SK-N-SH (cell line): ENCODE data around the gene PSMG4. TPM values are rescaled to one million over a fixed set of nuclear protein-coding genes. Genes with fewer than 3 reads are reported as not detected.

Experiments
- CTCF ChIA-PET: fragments of 300-600, 350-600 bp; formaldehyde crosslinking; extraction: SDS; loops from one replicate; lab custom pipeline; 2021; lab: Yijun Ruan, JAX
- POLR2A ChIA-PET: fragments of 350-600 bp; sonication (Branson Sonifier 250); formaldehyde crosslinking; extraction: SDS; loops from one replicate; lab custom pipeline; 2020; ENCODE audit warnings: antibody characterized with exemption, inconsistent platforms; lab: Yijun Ruan, JAX
- DNase-seq: peaks from one replicate; pipeline ENCODE4 v3.0.0; 2012
- H2AFZ ChIP-seq: fragments of 200-600 bp; sonication (generic); 2 replicates; pipeline ENCODE4 v1.8.1; 2016; ENCODE audit warnings: antibody characterized with exemption, mild to moderate bottlenecking, low read depth
- H3F3A ChIP-seq: fragments of 200-600 bp; sonication (generic); replicated peaks from 2 replicates; pipeline ENCODE3; 2016; ENCODE audit warnings: antibody characterized with exemption, mild to moderate bottlenecking; ENCODE audit not compliant: insufficient read depth
- H3K27ac ChIP-seq, 2 experiments: fragments of 200-500 bp in 1 of 2; fragments of 200-600 bp in 1 of 2; sonication (Bioruptor generic) in 1 of 2; sonication (generic), shearing (Covaris generic) in 1 of 2; 2 replicates each; pipeline versions ENCODE4 v1.5.1 to v1.6.1; 2014 to 2016; ENCODE audit warnings: low read depth in 2 of 2, inconsistent platforms in 1 of 2, low read length in 1 of 2, mild to moderate bottlenecking in 1 of 2, mixed read lengths in 1 of 2
- H3K27me3 ChIP-seq: fragments of 200-600 bp; sonication (generic), shearing (Covaris generic); 2 replicates; pipeline ENCODE4 v1.6.1; 2016; ENCODE audit warnings: mixed run types; ENCODE audit not compliant: insufficient read depth
- H3K36me3 ChIP-seq, 2 experiments: fragments of 200-500 bp in 1 of 2; fragments of 200-600 bp in 1 of 2; sonication (Bioruptor generic) in 1 of 2; sonication (generic) in 1 of 2; replicated peaks in 1 of 2; 2 replicates each; pipeline versions ENCODE3 to v1.5.1; 2014 to 2016; ENCODE audit warnings: low read length in 1 of 2, mild to moderate bottlenecking in 1 of 2; ENCODE audit not compliant: insufficient read depth in 2 of 2, control insufficient read depth in 1 of 2
- H3K4me1 ChIP-seq, 2 experiments: fragments of 200-500 bp in 1 of 2; fragments of 200-600 bp in 1 of 2; sonication (Bioruptor generic) in 1 of 2; sonication (generic), shearing (Covaris generic) in 1 of 2; 2 replicates each; pipeline versions ENCODE4 v1.5.1 to v1.6.1; 2014 to 2016; ENCODE audit warnings: low read depth in 1 of 2, low read length in 1 of 2, mixed run types in 1 of 2; ENCODE audit not compliant: insufficient read depth in 2 of 2, control insufficient read depth in 1 of 2
- H3K4me2 ChIP-seq: fragments of 200-600 bp; sonication (generic), shearing (Covaris generic); 2 replicates; pipeline ENCODE4 v1.6.1; 2017; ENCODE audit warnings: mixed run types
- H3K4me3 ChIP-seq, 2 experiments: fragments of 200-500 bp in 1 of 2; fragments of 200-600 bp in 1 of 2; sonication (Bioruptor generic) in 1 of 2; sonication (generic), shearing (Covaris generic) in 1 of 2; 2 replicates each; pipeline versions ENCODE4 v1.5.1 to v1.8.1; 2014 to 2016; ENCODE audit warnings: low read depth in 2 of 2, inconsistent platforms in 1 of 2, low read length in 1 of 2, mild to moderate bottlenecking in 1 of 2, mixed read lengths in 1 of 2, moderate library complexity in 1 of 2
- H3K79me2 ChIP-seq: fragments of 200-600 bp; sonication (generic); 2 replicates; pipeline ENCODE4 v1.8.1; 2017; ENCODE audit warnings: mild to moderate bottlenecking; ENCODE audit not compliant: insufficient read depth
- H3K9ac ChIP-seq: fragments of 200-600 bp; sonication (generic); 2 replicates; pipeline ENCODE4 v1.6.1; 2017; ENCODE audit warnings: mixed run types
- H3K9me2 ChIP-seq: fragments of 200-600 bp; sonication (generic); 2 replicates; pipeline ENCODE4 v1.6.1; 2017; ENCODE audit warnings: mixed run types
- H3K9me3 ChIP-seq: fragments of 200-600 bp; sonication (generic); 2 replicates; pipeline ENCODE4 v1.6.1; 2017; ENCODE audit warnings: mixed run types, mild to moderate bottlenecking, moderate library complexity
- H4K20me1 ChIP-seq: fragments of 200-600 bp; sonication (generic); 2 replicates; pipeline ENCODE4 v1.6.1; 2017; ENCODE audit warnings: mild to moderate bottlenecking, mixed run types; ENCODE audit not compliant: insufficient read depth
- EP300 ChIP-seq, 2 experiments: IDR thresholded peaks; 2 replicates each; pipeline versions ENCODE4 v1.4.0 to v1.6.1; 2012; ENCODE audit warnings: borderline replicate concordance in 1 of 2, low read depth in 1 of 2, low read length in 1 of 2
- FOXM1 ChIP-seq: IDR thresholded peaks from 2 replicates; pipeline ENCODE4 v1.4.0; 2012; ENCODE audit warnings: low read depth, mild to moderate bottlenecking
- GABPA ChIP-seq: IDR thresholded peaks from 2 replicates; pipeline ENCODE4 v1.4.0; 2012; ENCODE audit warnings: low read depth, mild to moderate bottlenecking
- GATA2 ChIP-seq: sonication (generic); formaldehyde crosslinking; IDR thresholded peaks from 2 replicates; pipeline ENCODE4 v1.5.0; 2020; ENCODE audit warnings: mild to moderate bottlenecking, missing genetic modification reagents
- JUND ChIP-seq: IDR thresholded peaks from 2 replicates; pipeline ENCODE4 v1.4.0; 2012
- MEF2A ChIP-seq: IDR thresholded peaks from 2 replicates; pipeline ENCODE4 v1.4.0; 2012; ENCODE audit warnings: low read depth, borderline replicate concordance
- MXI1 ChIP-seq: IDR thresholded peaks from 2 replicates; pipeline ENCODE4 v1.6.1; 2012; ENCODE audit warnings: mild to moderate bottlenecking, low read depth, low read length, improper control_type of control experiment
- NFIC ChIP-seq: IDR thresholded peaks from 2 replicates; pipeline ENCODE4 v1.4.0; 2012; ENCODE audit warnings: borderline replicate concordance
- NRF1 ChIP-seq: IDR thresholded peaks from 2 replicates; pipeline ENCODE4 v1.6.1; 2012; ENCODE audit warnings: low read depth, mild to moderate bottlenecking, low read length
- POLR2AphosphoS5 ChIP-seq: IDR thresholded peaks from 2 replicates; pipeline ENCODE4 v1.6.1; 2012; ENCODE audit warnings: low read depth, low read length
- RFX5 ChIP-seq: IDR thresholded peaks from 2 replicates; pipeline ENCODE4 v1.6.1; 2012; ENCODE audit warnings: mild to moderate bottlenecking, improper control_type of control experiment, low read length
- SIN3A ChIP-seq: IDR thresholded peaks from 2 replicates; pipeline ENCODE4 v1.6.1; 2012; ENCODE audit warnings: low read depth, mild to moderate bottlenecking, low read length, moderate library complexity, borderline replicate concordance
- SMC3 ChIP-seq: IDR thresholded peaks from 2 replicates; pipeline ENCODE4 v1.6.1; 2012; ENCODE audit warnings: low read depth, low read length, improper control_type of control experiment
- TAF1 ChIP-seq: IDR thresholded peaks from 2 replicates; pipeline ENCODE4 v1.6.1; 2012; ENCODE audit warnings: low read depth, mild to moderate bottlenecking, low read length, moderate library complexity, borderline replicate concordance
- TCF12 ChIP-seq: IDR thresholded peaks from 2 replicates; pipeline ENCODE4 v1.4.0; 2012
- WGBS: methylation state at CpG from one replicate; pipeline ENCODE4 v1.1.6; 2017; ENCODE audit warnings: low lambda C conversion rate; 5-methylcytosine and 5-hydroxymethylcytosine counted together
- polyA plus RNA-seq, 3 experiments: library from polyadenylated mRNA; depleted of rRNA; stranded (reverse); fragments of >200 nt; gene quantifications; 2 replicates each; pipeline ENCODE4 v1.2.3, GENCODE V29; 2012
- TF ChIP-seq, protein P1 (sequence below): IDR thresholded peaks from 2 replicates; pipeline ENCODE4 v1.4.0; 2012; ENCODE audit warnings: low read depth, borderline replicate concordance
- TF ChIP-seq, protein P2 (sequence below): IDR thresholded peaks from 2 replicates; pipeline ENCODE4; 2012
- TF ChIP-seq, protein P3 (sequence below): fragments of 200-600 bp; sonication (generic); IDR thresholded peaks from 2 replicates; pipeline ENCODE4 v1.6.1; 2017; ENCODE audit warnings: antibody characterized with exemption, mild to moderate bottlenecking, moderate library complexity
- TF ChIP-seq, protein P4 (sequence below): IDR thresholded peaks from 2 replicates; pipeline ENCODE4 v1.6.1; 2012; ENCODE audit warnings: mild to moderate bottlenecking, low read depth, low read length, moderate library complexity
- TF ChIP-seq, protein P5 (sequence below): IDR thresholded peaks from 2 replicates; pipeline ENCODE4 v1.4.0; 2012; ENCODE audit warnings: low read depth
- TF ChIP-seq, protein P6 (sequence below): IDR thresholded peaks from 2 replicates; pipeline ENCODE4 v1.4.0; 2012; ENCODE audit warnings: low read depth, borderline replicate concordance

PSMG4 gene
- polyA plus RNA-seq, 1 of the 3 experiments (the other 2 are of a cell fraction): 61.3 TPM

DNA sequence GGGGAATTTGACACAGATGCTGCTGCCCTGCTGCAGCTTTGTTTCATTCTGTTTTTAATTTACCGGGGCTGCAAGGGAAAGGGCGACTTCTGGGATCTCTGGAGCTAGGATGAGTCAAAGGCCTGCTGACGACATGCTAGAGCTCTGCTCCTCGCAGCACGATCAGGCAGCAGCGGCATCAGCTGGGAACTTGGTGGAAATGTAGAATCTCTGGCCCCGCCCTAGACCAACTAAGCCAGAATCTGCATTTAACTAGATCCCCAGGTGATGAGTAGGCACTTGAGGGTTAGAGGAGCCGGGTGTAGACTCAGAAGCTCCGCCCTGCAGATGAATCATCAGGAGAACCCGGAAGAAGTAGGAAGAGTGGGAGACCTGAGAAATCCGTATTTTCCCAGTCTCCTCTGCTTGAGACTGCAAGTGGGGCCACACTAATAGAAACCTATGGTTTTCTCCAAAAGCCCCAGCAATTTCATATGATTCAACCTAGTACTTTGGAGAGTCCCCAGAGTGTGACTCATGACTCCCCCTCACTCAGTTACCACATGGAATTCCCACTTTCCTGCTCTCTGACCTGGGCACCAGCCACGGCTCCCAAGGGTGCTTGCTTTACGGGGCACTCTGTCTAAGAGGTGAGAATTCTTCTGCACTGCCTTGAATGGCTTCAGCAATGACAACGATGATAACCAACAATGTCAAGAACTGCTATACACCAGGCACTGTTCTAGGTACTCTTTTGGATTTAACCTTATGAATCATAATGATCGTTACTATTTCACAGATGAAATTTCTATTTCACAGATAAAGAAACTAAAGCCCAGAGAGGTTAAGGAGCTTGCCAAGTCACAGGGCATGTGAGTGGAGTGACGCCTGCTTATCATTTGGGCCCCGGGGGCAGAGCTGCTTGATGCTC lies 49.4 kb upstream of the PSMG4 start:
- WGBS: 26% methylated on average over 17 of the region's 17 CpGs
- POLR2A ChIA-PET: interaction anchor here (0.6 to 2.4 kb wide), 7 partner anchors 14 to 52 kb away, joined by 3 to 18 read pairs (median 6); partner anchors contain the start of genes TUBB2A and TUBB2B
- CTCF ChIA-PET: interaction anchor here (0.6 to 2.8 kb wide), 16 partner anchors 10 to 141 kb away, joined by 3 to 10 read pairs (median 3); partner anchors contain the start of genes RIPK1 and TUBB2A
- Histone ChIP-seq H3K27ac (peak overlapping the region; percentile 78 to 80), H2AFZ (peak overlapping the region; percentile 64; the same call in 1 of the 2 replicates), H3K4me1 (peaks cover 16 to 25% of the 10 kb centered on the region in 2 experiments; a peak in 3 of 4 replicates), H3K36me3 (no peaks in the 10 kb centered on the region), H3K9ac (peak overlapping the region; percentile 60), H3K9me2 (no peaks in the 10 kb centered on the region), H4K20me1 (no peaks in the 10 kb centered on the region), H3K4me2 (peak overlapping the region; percentile 66; the same call in 1 of the 2 replicates), H3K79me2 (no peaks in the 10 kb centered on the region), H3K27me3 (no peaks in the 10 kb centered on the region), H3F3A (peaks cover 23% of the 10 kb centered on the region), H3K4me3 (peak overlapping the region; percentile 11 to 17; a peak in 1 of 4 replicates), H3K9me3 (no peaks in the 10 kb centered on the region)
- peak; percentile 76 for DNase-seq
- TF ChIP-seq JUND (peak; percentile 74), POLR2AphosphoS5 (peak; percentile 59), NRF1 (no peak), RFX5 (no peak), MEF2A (no peak), SMC3 (peak; percentile 54), NFIC (no peak), MXI1 (peak; percentile 77), FOXM1 (no peak), TCF12 (peak; percentile 78), SIN3A (peak; percentile 78; the same call in 1 of the 2 replicates), GABPA (no peak; the same call in 1 of the 2 replicates), EP300 (IDR thresholded peaks at IDR 0.05; ENCODE audit: borderline replicate concordance in 1 of 2, low read depth in 1 of 2, low read length in 1 of 2) (peak; percentile 51 to 65; a peak in 3 of 4 replicates), TAF1 (0 out of 2 replicates have a peak, but pooled peaks have one; percentile 22), GATA2 (CRISPR knock-in tag) (peak; percentile 8; the same call in 1 of the 2 replicates)
- TF ChIP-seq, protein P1, sequence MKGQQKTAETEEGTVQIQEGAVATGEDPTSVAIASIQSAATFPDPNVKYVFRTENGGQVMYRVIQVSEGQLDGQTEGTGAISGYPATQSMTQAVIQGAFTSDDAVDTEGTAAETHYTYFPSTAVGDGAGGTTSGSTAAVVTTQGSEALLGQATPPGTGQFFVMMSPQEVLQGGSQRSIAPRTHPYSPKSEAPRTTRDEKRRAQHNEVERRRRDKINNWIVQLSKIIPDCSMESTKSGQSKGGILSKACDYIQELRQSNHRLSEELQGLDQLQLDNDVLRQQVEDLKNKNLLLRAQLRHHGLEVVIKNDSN: 0 out of 2 replicates have a peak, but pooled peaks have one; percentile 6
- TF ChIP-seq, protein P2, sequence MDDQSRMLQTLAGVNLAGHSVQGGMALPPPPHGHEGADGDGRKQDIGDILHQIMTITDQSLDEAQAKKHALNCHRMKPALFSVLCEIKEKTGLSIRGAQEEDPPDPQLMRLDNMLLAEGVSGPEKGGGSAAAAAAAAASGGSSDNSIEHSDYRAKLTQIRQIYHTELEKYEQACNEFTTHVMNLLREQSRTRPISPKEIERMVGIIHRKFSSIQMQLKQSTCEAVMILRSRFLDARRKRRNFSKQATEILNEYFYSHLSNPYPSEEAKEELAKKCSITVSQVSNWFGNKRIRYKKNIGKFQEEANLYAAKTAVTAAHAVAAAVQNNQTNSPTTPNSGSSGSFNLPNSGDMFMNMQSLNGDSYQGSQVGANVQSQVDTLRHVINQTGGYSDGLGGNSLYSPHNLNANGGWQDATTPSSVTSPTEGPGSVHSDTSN: peak; percentile 54; the same call in 1 of the 2 replicates
- TF ChIP-seq, protein P3, sequence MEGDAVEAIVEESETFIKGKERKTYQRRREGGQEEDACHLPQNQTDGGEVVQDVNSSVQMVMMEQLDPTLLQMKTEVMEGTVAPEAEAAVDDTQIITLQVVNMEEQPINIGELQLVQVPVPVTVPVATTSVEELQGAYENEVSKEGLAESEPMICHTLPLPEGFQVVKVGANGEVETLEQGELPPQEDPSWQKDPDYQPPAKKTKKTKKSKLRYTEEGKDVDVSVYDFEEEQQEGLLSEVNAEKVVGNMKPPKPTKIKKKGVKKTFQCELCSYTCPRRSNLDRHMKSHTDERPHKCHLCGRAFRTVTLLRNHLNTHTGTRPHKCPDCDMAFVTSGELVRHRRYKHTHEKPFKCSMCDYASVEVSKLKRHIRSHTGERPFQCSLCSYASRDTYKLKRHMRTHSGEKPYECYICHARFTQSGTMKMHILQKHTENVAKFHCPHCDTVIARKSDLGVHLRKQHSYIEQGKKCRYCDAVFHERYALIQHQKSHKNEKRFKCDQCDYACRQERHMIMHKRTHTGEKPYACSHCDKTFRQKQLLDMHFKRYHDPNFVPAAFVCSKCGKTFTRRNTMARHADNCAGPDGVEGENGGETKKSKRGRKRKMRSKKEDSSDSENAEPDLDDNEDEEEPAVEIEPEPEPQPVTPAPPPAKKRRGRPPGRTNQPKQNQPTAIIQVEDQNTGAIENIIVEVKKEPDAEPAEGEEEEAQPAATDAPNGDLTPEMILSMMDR: peak; percentile 55
- TF ChIP-seq, protein P4, sequence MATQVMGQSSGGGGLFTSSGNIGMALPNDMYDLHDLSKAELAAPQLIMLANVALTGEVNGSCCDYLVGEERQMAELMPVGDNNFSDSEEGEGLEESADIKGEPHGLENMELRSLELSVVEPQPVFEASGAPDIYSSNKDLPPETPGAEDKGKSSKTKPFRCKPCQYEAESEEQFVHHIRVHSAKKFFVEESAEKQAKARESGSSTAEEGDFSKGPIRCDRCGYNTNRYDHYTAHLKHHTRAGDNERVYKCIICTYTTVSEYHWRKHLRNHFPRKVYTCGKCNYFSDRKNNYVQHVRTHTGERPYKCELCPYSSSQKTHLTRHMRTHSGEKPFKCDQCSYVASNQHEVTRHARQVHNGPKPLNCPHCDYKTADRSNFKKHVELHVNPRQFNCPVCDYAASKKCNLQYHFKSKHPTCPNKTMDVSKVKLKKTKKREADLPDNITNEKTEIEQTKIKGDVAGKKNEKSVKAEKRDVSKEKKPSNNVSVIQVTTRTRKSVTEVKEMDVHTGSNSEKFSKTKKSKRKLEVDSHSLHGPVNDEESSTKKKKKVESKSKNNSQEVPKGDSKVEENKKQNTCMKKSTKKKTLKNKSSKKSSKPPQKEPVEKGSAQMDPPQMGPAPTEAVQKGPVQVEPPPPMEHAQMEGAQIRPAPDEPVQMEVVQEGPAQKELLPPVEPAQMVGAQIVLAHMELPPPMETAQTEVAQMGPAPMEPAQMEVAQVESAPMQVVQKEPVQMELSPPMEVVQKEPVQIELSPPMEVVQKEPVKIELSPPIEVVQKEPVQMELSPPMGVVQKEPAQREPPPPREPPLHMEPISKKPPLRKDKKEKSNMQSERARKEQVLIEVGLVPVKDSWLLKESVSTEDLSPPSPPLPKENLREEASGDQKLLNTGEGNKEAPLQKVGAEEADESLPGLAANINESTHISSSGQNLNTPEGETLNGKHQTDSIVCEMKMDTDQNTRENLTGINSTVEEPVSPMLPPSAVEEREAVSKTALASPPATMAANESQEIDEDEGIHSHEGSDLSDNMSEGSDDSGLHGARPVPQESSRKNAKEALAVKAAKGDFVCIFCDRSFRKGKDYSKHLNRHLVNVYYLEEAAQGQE: peak; percentile 23; the same call in 1 of the 2 replicates
- TF ChIP-seq, protein P5, sequence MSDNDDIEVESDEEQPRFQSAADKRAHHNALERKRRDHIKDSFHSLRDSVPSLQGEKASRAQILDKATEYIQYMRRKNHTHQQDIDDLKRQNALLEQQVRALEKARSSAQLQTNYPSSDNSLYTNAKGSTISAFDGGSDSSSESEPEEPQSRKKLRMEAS: peak; percentile 81
- TF ChIP-seq, protein P6, sequence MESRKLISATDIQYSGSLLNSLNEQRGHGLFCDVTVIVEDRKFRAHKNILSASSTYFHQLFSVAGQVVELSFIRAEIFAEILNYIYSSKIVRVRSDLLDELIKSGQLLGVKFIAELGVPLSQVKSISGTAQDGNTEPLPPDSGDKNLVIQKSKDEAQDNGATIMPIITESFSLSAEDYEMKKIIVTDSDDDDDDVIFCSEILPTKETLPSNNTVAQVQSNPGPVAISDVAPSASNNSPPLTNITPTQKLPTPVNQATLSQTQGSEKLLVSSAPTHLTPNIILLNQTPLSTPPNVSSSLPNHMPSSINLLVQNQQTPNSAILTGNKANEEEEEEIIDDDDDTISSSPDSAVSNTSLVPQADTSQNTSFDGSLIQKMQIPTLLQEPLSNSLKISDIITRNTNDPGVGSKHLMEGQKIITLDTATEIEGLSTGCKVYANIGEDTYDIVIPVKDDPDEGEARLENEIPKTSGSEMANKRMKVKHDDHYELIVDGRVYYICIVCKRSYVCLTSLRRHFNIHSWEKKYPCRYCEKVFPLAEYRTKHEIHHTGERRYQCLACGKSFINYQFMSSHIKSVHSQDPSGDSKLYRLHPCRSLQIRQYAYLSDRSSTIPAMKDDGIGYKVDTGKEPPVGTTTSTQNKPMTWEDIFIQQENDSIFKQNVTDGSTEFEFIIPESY: no peak
